Testis (tissue), 3 donors: Measurements from ENCODE around the gene GPR137. TPM values are rescaled to one million over a fixed set of nuclear protein-coding genes. Genes with fewer than 3 reads are reported as not detected.

ENCODE experiments used
- DNase-seq: peaks from one replicate; pipeline ENCODE4 v3.0.0-alpha.2; 2019
- H3K27ac ChIP-seq, 2 donors: fragments of 200-600 bp; sonication (generic); one replicate each; pipeline ENCODE4 v1.5.1; 2019
- H3K27me3 ChIP-seq: fragments of 200-600 bp; sonication (generic); one replicate; pipeline ENCODE4 v1.5.1; 2019
- H3K36me3 ChIP-seq: fragments of 200-600 bp; sonication (generic); one replicate; pipeline ENCODE4 v1.5.1; 2017; ENCODE audit warnings: low read depth; ENCODE audit errors: missing control alignments
- H3K4me1 ChIP-seq: fragments of 200-600 bp; sonication (generic); one replicate; pipeline ENCODE4 v1.5.1; 2019
- H3K4me3 ChIP-seq, 2 donors: fragments of 200-600 bp; sonication (generic); one replicate each; pipeline ENCODE4 v1.5.1; 2017 to 2019
- H3K9me3 ChIP-seq: fragments of 200-600 bp; sonication (generic); one replicate; pipeline ENCODE4 v1.5.1; 2017
- POLR2A ChIP-seq: fragments of 450-650 bp; IDR thresholded peaks from one replicate; pipeline ENCODE4 v1.6.1; 2017; ENCODE audit warnings: antibody characterized with exemption, mild to moderate bottlenecking, moderate library complexity
- WGBS, 2 donors: methylation state at CpG; one replicate each; pipeline ENCODE4 v1.1.5; 2018; 5-methylcytosine and 5-hydroxymethylcytosine counted together
- intact Hi-C: fragments of 100-400 bp; cut with DNase I; formaldehyde crosslinking; loops from one replicate; pipeline ENCODE4 v1.15.1; 2023; ENCODE audit warnings: low total_unique reads
- polyA plus RNA-seq: library from polyadenylated mRNA; stranded (reverse); fragments of 350-450 nt; fragmentation: Illumina TruSeq; extraction: RNeasy Lipid Tissue Mini Kit (QIAGEN cat#74804); gene quantifications from one replicate; pipeline ENCODE4 v1.2.3, GENCODE V29; 2014; ENCODE audit warnings: low read depth, low replicate concordance; ENCODE audit not compliant: insufficient read depth
- total RNA-seq, 2 donors: library from RNA; depleted of rRNA; stranded (reverse); fragments of >200 nt; gene quantifications; one replicate each; pipeline ENCODE4 v1.2.3, GENCODE V29; 2016
- TF ChIP-seq, protein P1 (sequence below), 3 experiments: fragments of 450-650 bp in 2 of 3; fragments of 200-600 bp in 1 of 3; sonication (generic) in 1 of 3; IDR thresholded peaks; one replicate each; pipeline ENCODE4 v1.5.1; 2016 to 2019; ENCODE audit warnings: antibody characterized with exemption in 3 of 3, mild to moderate bottlenecking in 2 of 3, moderate library complexity in 1 of 3

Gene GPR137
- total and polyA plus RNA-seq, 3 donors from 2014 or later = 204 to 390 (median 230) TPM

DNA sequence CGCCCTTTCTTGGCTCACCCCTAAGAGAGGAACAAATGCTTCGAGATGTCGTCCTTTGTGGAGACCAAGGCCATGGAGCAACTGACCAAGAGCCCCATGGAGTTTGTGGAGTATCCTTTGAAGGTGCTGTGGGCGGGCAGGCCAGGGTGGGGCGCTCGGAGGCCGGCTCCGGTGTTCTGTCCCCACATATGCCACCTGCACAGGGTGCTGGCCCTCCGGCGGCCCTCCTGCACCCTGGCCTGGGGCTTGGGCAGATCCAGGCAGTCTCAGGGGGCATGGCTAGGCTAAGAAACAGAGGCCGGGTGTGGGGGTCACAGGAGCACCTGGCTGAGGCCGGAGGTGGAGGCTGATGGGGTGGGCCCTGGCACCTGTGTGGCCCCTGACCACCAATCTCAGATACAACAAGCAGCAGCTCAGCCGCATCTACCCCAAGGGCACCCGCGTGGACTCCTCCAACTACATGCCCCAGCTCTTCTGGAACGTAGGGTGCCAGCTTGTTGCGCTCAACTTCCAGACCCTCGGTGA lies 24.0 kb upstream of the GPR137 start:
- WGBS, 2 donors = 91 to 93% methylated on average over 7 to 18 of the region's 18 CpGs
- H3K36me3 ChIP-seq = no peaks in the 10 kb centered on the region
- H3K27ac ChIP-seq = no peak overlapping the region
- H3K4me1 ChIP-seq = peaks cover 8% of the 10 kb centered on the region
- TF ChIP-seq, protein P1, sequence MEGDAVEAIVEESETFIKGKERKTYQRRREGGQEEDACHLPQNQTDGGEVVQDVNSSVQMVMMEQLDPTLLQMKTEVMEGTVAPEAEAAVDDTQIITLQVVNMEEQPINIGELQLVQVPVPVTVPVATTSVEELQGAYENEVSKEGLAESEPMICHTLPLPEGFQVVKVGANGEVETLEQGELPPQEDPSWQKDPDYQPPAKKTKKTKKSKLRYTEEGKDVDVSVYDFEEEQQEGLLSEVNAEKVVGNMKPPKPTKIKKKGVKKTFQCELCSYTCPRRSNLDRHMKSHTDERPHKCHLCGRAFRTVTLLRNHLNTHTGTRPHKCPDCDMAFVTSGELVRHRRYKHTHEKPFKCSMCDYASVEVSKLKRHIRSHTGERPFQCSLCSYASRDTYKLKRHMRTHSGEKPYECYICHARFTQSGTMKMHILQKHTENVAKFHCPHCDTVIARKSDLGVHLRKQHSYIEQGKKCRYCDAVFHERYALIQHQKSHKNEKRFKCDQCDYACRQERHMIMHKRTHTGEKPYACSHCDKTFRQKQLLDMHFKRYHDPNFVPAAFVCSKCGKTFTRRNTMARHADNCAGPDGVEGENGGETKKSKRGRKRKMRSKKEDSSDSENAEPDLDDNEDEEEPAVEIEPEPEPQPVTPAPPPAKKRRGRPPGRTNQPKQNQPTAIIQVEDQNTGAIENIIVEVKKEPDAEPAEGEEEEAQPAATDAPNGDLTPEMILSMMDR (IDR thresholded peaks at IDR 0.05) = no peak
- no peak for TF ChIP-seq POLR2A
- no peaks in the 10 kb centered on the region for H3K27me3 ChIP-seq
- H3K9me3 ChIP-seq = no peaks in the 10 kb centered on the region
- DNase-seq = no peak
- H3K4me3 ChIP-seq = no peak overlapping the region
- intact Hi-C loops = no loop called here

DNA sequence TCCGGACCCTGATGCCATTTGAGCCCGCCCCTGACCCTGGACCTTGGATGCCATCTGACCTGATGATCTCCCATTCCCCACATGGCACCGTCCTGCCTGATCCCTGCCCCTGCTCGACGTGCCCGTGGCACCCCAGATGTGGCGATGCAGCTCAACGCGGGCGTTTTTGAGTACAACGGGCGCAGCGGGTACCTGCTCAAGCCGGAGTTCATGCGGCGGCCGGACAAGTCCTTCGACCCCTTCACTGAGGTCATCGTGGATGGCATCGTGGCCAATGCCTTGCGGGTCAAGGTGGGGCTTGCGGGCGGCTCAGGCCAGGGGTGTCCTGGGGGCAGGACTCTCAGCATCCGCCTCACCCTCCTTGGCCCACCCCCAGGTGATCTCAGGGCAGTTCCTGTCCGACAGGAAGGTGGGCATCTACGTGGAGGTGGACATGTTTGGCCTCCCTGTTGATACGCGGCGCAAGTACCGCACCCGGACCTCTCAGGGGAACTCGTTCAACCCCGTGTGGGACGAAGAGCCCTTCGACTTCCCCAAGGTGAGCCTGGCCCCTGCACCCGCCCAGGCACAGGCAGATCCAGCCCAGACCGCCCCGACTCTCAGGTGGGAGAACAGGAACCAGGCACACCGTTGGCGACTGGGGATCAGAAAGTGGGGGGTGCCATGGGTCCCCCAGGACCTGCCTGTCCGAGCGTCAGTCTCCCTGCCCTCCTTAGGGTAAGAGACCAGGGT lies 23.2 kb upstream of the GPR137 start:
- intact Hi-C loops = no loop called here
- Histone ChIP-seq H3K27ac (no peak overlapping the region), H3K4me3 (no peak overlapping the region), H3K27me3 (no peaks in the 10 kb centered on the region), H3K4me1 (peaks cover 16% of the 10 kb centered on the region), H3K9me3 (no peaks in the 10 kb centered on the region), H3K36me3 (no peaks in the 10 kb centered on the region)
- TF ChIP-seq, protein P1 (IDR thresholded peaks at IDR 0.05) = no peak
- DNase-seq = no peak
- 94 to 97% methylated on average over 11 to 37 of the region's 42 CpGs for WGBS, 2 donors

DNA sequence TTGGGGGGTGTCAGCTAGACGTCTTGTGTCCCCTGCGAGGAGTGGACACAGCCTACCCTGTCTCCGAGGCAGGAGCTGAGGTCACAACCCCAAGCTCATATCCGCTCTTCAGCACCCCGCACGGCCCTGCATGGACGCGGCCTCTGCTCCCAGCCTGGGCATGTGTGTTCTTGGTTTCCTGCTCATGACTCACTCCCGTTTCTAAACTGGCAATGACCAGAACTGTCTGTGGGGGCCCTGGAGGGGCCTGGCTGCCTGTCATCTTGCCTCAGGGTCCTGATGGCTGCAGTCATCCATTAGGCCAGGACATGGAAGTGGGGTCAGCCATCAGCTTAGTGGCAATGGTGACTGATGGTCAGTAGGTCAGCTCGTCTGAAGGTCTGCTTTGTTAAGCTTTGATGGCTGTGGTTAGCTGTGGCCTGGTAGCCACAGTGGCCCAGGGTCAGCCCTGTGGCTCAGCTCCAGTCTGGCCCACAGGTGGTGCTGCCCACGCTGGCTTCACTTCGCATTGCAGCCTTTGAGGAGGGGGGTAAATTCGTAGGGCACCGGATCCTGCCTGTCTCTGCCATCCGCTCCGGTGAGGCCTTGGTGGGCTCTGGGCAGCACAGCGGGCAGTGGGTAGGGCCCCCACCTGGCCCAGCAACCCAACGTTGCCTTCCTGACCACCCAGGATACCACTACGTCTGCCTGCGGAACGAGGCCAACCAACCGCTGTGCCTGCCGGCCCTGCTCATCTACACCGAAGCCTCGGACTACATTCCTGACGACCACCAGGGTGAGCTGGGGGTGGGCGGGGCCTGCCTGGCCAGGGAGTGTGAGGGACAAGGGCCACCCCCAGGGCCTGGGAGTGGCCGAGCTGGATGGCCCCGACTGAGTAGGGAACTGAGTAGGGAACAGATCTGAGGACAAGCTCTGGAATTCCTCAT lies 22.4 kb upstream of the GPR137 start:
- H3K27me3 ChIP-seq = no peaks in the 10 kb centered on the region
- H3K36me3 ChIP-seq = no peaks in the 10 kb centered on the region
- H3K4me3 ChIP-seq = no peak overlapping the region
- DNase-seq = no peak
- WGBS, 2 donors = 81 to 89% methylated on average over 10 to 29 of the region's 29 CpGs
- TF ChIP-seq, protein P1 (IDR thresholded peaks at IDR 0.05) = no peak
- TF ChIP-seq POLR2A = no peak
- no peak overlapping the region for H3K27ac ChIP-seq
- H3K4me1 ChIP-seq = peaks cover 23% of the 10 kb centered on the region
- intact Hi-C loops = no loop called here
- no peaks in the 10 kb centered on the region for H3K9me3 ChIP-seq

DNA sequence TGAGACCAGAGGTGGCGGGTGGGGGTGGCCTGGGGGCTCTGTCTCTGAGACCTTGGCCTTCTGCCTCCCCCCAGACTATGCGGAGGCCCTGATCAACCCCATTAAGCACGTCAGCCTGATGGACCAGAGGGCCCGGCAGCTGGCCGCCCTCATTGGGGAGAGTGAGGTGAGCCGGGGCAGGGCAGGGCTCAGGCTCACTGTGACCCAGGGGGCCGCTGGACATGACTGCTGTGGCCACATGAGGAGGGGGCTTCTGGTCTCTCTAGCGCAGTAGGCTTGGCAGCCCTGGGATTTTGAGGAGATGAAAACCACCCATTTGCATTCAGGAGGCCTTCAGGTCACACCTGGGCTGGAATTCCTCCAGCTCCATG lies 21.7 kb upstream of the GPR137 start:
- TF ChIP-seq, protein P1 (IDR thresholded peaks at IDR 0.05) = no peak
- TF ChIP-seq POLR2A = no peak
- 88 to 100% methylated on average over 6 to 8 of the region's 8 CpGs for WGBS, 2 donors
- no peak overlapping the region for H3K27ac ChIP-seq
- DNase-seq = no peak
- no peaks in the 10 kb centered on the region for H3K27me3 ChIP-seq
- no peaks in the 10 kb centered on the region for H3K9me3 ChIP-seq
- no peaks in the 10 kb centered on the region for H3K36me3 ChIP-seq
- intact Hi-C loops = no loop called here
- H3K4me3 ChIP-seq = no peak overlapping the region
- peaks cover 30% of the 10 kb centered on the region for H3K4me1 ChIP-seq
